Astrocyte of the cerebellum (primary cell): ENCODE measurements around the gene EIF2S3.
"Not testable (repeated sequence)": the region's sequence is repeated elsewhere in the genome, so short reads cannot be mapped to it uniquely, and the experiment has no call there.

ENCODE experiments used
- DNase-seq: peaks from one replicate; pipeline ENCODE4 v3.0.0-alpha.2; 2011; ENCODE audit warnings: low read depth
- H3K4me3 ChIP-seq: 2 replicates; pipeline ENCODE4 v1.5.1; 2011; ENCODE audit warnings: mild to moderate bottlenecking, low read depth, low read length, moderate library complexity
- CTCF ChIP-seq: IDR thresholded peaks from 2 replicates; pipeline ENCODE4 v1.5.1; 2012; ENCODE audit warnings: low read length, low read depth, moderate library complexity, mild to moderate bottlenecking; ENCODE audit errors: missing control alignments
- in situ Hi-C: cut with HindIII; loops from 2 replicates; pipeline ENCODE4 v1.10.0; 2017; ENCODE audit warnings: low sequenced_read_pairs

EIF2S3 gene

DNA sequence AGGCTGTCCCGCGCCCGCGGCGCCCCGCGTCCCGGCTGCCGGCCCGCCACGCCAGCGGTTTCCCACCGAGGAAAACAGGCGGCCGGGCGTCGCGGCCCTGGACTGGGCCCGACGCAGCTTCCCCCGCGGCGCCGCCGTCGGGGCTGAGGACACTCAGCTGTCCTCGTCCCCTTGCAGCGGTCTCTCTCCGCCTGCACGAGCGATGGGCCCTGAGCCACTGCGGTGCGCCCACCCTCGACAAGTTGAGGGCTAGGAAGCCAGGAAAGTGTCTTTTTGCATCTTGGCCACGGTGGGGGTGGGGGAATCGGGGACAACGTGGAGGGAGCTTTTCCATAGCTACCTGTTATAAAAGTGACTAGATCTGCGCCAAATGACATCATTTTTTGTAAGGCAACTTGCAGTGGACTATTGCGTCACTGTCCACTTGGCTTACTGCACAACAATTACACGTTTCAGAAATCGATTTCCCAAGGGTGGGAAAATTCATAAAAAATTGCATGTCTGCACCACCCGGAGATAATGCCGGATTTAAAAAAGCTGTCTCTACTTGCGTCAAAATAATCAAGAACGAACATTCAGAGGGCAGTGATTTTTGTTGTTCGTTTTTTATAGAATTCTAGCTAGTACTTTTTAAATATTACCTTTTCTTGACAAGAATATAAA is 28.9 kb upstream of the EIF2S3 start:
- in situ Hi-C loops, result no loop called here
- peak overlapping the region; percentile 63 for H3K4me3 ChIP-seq
- DNase-seq, result peak; percentile 29
- TF ChIP-seq CTCF, result no peak

GRCh38 chrX:24026432-24026831 is 28.3 kb upstream of the EIF2S3 start:
- no peak for TF ChIP-seq CTCF
- peak overlapping the region; percentile 63 for H3K4me3 ChIP-seq
- in situ Hi-C loops, result no loop called here
- DNase-seq, result no peak

- in situ Hi-C loops, result no loop called here
- H3K4me3 ChIP-seq, result peak within 1 kb of the TSS; percentile 63
- no peak for DNase-seq
- TF ChIP-seq CTCF, result no peak
Measured at GRCh38 chrX:24027086-24027485, 27.7 kb upstream of the EIF2S3 start, which contains the start of gene KLHL15. Gene KLHL15 (minus strand): TSS chrX:24027186. CDS start chrX:24006693, 20,493 bp downstream.

DNA sequence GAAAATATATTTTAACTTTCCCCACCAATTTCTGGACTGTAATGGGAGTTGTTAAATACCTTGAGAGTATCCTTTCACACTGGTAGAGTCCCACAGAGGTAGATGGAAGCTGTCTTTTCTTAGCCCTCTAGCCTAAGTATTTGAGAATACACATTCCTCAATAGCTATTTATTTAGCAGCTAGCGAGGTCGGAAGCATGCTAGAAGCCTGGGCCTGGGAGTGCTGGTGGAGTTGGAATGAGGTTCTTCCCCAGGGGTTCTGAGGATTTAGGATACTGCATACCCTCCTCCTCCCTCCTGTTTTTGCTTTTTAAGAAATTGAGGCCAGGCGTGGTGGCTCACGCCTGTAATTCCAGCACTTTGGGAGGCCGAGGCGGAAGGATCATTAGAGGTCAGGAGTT is 26.8 kb upstream of the EIF2S3 start:
- no peak overlapping the region for H3K4me3 ChIP-seq
- no peak for DNase-seq
- in situ Hi-C loops, result no loop called here
- TF ChIP-seq CTCF, result no peak

GRCh38 chrX:24030597-24030996 is 24.2 kb upstream of the EIF2S3 start:
- H3K4me3 ChIP-seq, result no peak overlapping the region
- no peak for TF ChIP-seq CTCF
- in situ Hi-C loops, result no loop called here
- DNase-seq, result no peak

GRCh38 chrX:24034485-24034884 is 20.3 kb upstream of the EIF2S3 start:
- in situ Hi-C loops, result no loop called here
- no peak for TF ChIP-seq CTCF
- no peak for DNase-seq
- H3K4me3 ChIP-seq, result no peak overlapping the region

DNA sequence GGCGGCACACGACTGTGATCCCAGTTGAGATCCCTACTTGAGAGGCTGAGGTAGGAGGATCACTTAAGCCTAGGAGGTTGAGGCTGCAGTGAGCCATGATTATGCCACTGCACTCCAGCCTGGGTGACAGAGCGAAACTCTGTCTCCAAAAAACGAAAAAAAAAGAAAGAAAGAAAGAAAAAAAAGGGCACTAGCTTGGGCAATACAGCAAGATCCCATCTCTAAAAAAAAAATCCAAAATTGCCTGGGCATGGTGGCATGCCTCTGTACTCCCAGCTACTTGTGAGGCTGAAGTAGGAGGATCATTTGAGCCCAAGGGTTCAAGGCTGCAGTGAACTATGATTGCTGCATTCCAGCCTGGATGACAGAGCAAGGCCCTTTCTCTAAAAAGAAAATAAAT is 17.0 kb upstream of the EIF2S3 start:
- no peak for TF ChIP-seq CTCF
- DNase-seq, result no peak
- H3K4me3 ChIP-seq, result no peak overlapping the region
- in situ Hi-C loops, result no loop called here

- H3K4me3 ChIP-seq, in situ Hi-C loops: not testable (repeated sequence)
Measured at GRCh38 chrX:24046060-24046459, 8.7 kb upstream of the EIF2S3 start.

DNA sequence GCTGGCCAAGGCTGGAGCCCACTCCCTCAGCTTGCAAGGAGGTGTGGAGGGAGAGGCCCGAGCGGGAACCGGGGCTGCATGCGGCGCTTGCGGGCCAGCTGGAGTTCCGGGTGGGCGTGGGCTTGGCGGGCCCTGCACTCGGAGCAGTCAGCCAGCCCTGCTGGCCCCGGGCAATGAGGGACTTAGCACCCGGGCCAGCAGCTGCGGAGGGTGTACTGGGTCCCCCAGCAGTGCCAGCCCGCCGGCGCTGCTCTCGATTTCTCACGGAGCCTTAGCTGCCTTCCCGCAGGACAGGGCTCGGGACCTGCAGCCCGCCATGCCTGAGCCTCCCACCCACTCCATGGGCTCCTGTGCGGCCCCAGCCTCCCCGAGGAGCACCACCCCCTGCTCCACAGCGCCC is 5.1 kb upstream of the EIF2S3 start:
- in situ Hi-C loops, DNase-seq, H3K4me3 ChIP-seq: not testable (repeated sequence)

More at GRCh38 chrX:24046060-24046459, 8.7 kb upstream of the EIF2S3 start:
- DNase-seq, result not testable (repeated sequence)
